GM23338 (cell line): Measurements from ENCODE around the gene FHAD1.

Experiments
- EZH2 ChIP-seq: fragments of 200-600 bp; sonication (generic); IDR thresholded peaks from one replicate; pipeline ENCODE4 v1.8.0; 2017; ENCODE audit warnings: antibody characterized with exemption, mild to moderate bottlenecking, low read depth; ENCODE audit not compliant: unreplicated experiment
- POLR2AphosphoS5 ChIP-seq: IDR thresholded peaks from 2 replicates; pipeline ENCODE4 v1.6.1; 2016; ENCODE audit warnings: antibody characterized with exemption, low read depth
- ZNF331 ChIP-seq: fragments of 250-450 bp; sonication (Bioruptor Pico); IDR thresholded peaks from 2 replicates; pipeline ENCODE4 v1.5.0; 2020; ENCODE audit warnings: low read depth, mild to moderate bottlenecking, moderate library complexity
- TF ChIP-seq, protein P1 (sequence below), 2 experiments: fragments of 200-600 bp in 1 of 2; sonication (generic) in 1 of 2; conservative IDR thresholded peaks; 2 replicates each; pipeline versions ENCODE4 v1.5.1 to v1.6.1; 2016 to 2017; ENCODE audit warnings: antibody characterized with exemption in 2 of 2, low read depth in 2 of 2, mild to moderate bottlenecking in 2 of 2, moderate library complexity in 1 of 2
- TF ChIP-seq, protein P2 (sequence below): IDR thresholded peaks from one replicate; pipeline ENCODE4 v1.6.1; 2018; ENCODE audit warnings: antibody characterized with exemption; ENCODE audit not compliant: unreplicated experiment

DNA sequence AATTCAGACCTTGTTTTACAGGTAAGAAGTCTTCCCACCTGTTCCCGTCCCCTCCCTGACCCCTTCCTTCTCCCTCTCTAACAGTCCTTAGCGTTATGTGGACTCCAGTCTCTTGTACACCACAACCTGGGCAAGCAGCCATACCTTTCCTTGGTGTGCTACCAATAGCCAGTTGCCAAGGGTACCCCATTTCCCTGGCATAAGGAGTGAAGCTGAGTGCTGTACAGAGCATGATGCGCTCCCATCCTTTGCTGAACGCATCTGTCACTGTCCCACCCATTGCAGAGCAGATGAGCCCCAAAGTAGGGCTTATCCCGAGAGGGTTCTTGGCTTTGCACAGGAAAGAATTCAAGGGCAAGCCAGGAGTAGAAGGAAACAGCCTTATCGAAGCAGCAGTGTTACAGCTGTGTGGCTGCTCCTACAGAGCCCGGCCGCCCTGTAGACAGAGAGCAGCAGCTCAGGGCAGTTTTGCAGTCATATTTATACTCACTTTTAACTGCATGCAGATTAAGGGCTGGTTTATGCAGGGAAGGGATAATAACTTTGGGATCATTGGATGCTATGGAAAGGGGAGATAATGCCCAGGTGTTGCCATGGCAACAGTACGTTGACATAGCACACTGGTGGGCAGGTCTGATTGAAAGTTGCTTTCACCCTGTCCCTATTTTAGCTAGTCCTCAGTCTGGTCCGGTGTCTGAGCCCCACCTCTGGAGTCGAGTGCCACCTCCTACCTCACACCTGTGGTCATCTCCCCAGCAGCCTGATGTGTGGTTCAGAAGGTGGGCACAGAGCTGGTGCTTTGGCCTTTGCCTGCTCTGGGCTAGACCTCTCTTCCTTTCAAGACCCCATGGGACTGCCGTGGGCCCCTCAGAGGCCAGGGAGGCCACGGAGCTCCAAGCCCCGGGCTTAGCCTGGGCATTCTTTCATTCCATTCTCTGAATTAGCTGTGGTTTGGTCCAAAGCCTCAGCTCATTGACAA is 5.1 kb downstream of the FHAD1 start:
- no peak for TF ChIP-seq EZH2
- TF ChIP-seq, protein P1, sequence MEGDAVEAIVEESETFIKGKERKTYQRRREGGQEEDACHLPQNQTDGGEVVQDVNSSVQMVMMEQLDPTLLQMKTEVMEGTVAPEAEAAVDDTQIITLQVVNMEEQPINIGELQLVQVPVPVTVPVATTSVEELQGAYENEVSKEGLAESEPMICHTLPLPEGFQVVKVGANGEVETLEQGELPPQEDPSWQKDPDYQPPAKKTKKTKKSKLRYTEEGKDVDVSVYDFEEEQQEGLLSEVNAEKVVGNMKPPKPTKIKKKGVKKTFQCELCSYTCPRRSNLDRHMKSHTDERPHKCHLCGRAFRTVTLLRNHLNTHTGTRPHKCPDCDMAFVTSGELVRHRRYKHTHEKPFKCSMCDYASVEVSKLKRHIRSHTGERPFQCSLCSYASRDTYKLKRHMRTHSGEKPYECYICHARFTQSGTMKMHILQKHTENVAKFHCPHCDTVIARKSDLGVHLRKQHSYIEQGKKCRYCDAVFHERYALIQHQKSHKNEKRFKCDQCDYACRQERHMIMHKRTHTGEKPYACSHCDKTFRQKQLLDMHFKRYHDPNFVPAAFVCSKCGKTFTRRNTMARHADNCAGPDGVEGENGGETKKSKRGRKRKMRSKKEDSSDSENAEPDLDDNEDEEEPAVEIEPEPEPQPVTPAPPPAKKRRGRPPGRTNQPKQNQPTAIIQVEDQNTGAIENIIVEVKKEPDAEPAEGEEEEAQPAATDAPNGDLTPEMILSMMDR (conservative IDR thresholded peaks at IDR 0.05; ENCODE audit: low read depth in 2 of 2): no peak
- no peak for TF ChIP-seq ZNF331 (CRISPR knock-in tag)
- TF ChIP-seq, protein P2, sequence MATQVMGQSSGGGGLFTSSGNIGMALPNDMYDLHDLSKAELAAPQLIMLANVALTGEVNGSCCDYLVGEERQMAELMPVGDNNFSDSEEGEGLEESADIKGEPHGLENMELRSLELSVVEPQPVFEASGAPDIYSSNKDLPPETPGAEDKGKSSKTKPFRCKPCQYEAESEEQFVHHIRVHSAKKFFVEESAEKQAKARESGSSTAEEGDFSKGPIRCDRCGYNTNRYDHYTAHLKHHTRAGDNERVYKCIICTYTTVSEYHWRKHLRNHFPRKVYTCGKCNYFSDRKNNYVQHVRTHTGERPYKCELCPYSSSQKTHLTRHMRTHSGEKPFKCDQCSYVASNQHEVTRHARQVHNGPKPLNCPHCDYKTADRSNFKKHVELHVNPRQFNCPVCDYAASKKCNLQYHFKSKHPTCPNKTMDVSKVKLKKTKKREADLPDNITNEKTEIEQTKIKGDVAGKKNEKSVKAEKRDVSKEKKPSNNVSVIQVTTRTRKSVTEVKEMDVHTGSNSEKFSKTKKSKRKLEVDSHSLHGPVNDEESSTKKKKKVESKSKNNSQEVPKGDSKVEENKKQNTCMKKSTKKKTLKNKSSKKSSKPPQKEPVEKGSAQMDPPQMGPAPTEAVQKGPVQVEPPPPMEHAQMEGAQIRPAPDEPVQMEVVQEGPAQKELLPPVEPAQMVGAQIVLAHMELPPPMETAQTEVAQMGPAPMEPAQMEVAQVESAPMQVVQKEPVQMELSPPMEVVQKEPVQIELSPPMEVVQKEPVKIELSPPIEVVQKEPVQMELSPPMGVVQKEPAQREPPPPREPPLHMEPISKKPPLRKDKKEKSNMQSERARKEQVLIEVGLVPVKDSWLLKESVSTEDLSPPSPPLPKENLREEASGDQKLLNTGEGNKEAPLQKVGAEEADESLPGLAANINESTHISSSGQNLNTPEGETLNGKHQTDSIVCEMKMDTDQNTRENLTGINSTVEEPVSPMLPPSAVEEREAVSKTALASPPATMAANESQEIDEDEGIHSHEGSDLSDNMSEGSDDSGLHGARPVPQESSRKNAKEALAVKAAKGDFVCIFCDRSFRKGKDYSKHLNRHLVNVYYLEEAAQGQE: no peak
- no peak for TF ChIP-seq POLR2AphosphoS5
